Naive thymus-derived CD4-positive, alpha-beta T cell (primary cell): ENCODE measurements around the gene SMIM13. TPM values are rescaled to one million over a fixed set of nuclear protein-coding genes. Genes with fewer than 3 reads are reported as not detected.

ENCODE experiments used
- ATAC-seq: fragments of 150-1000 bp; cut with Tn5 transposase; 2 replicates; pipeline ENCODE4 v1.10.0; 2021; ENCODE audit warnings: mild to moderate bottlenecking, moderate library complexity
- CTCF ChIA-PET: fragments of 350-600 bp; sonication (Branson Sonifier 250); formaldehyde crosslinking; loops from one replicate; lab custom pipeline; 2021; ENCODE audit warnings: antibody characterized with exemption; lab: Charles Lee
- POLR2A ChIA-PET: fragments of 350-600 bp; sonication (Branson Sonifier 250); formaldehyde crosslinking; loops from one replicate; lab custom pipeline; 2021; ENCODE audit warnings: antibody characterized with exemption, inconsistent platforms; lab: Charles Lee
- DNase-seq, 9 donors: peaks; one replicate each; pipeline versions ENCODE4 v3.0.0 to v3.0.0-alpha.2; 2020 to 2022; ENCODE audit warnings: mixed read lengths in 1 of 9
- H3K27ac ChIP-seq: one replicate; pipeline ENCODE4 v1.7.0; 2013; ENCODE audit warnings: mild to moderate bottlenecking, low read depth, low read length, moderate library complexity
- H3K27me3 ChIP-seq, 2 donors: one replicate each; pipeline ENCODE4 v1.7.0; 2013; ENCODE audit warnings: low read length in 2 of 2, mild to moderate bottlenecking in 2 of 2, moderate library complexity in 2 of 2; ENCODE audit not compliant: control insufficient read depth in 2 of 2, insufficient read depth in 2 of 2
- H3K36me3 ChIP-seq, 3 experiments: 1 replicate in 2 of 3; 2 replicates in 1 of 3; pipeline ENCODE4 v1.7.0; 2013; ENCODE audit warnings: low read length in 3 of 3, mild to moderate bottlenecking in 3 of 3, moderate library complexity in 1 of 3; ENCODE audit not compliant: insufficient read depth in 3 of 3, control insufficient read depth in 2 of 3
- H3K4me1 ChIP-seq, 2 donors: one replicate each; pipeline ENCODE4 v1.7.0; 2013; ENCODE audit warnings: low read length in 2 of 2, mild to moderate bottlenecking in 2 of 2, moderate library complexity in 1 of 2; ENCODE audit not compliant: control insufficient read depth in 2 of 2, insufficient read depth in 2 of 2
- H3K4me3 ChIP-seq: 2 replicates; pipeline ENCODE4 v1.7.0; 2013; ENCODE audit warnings: mild to moderate bottlenecking, low read length
- H3K9me3 ChIP-seq, 3 experiments: 1 replicate in 2 of 3; 2 replicates in 1 of 3; pipeline ENCODE4 v1.7.0; 2013; ENCODE audit warnings: low read length in 3 of 3; ENCODE audit not compliant: control insufficient read depth in 2 of 3
- H3K27ac Mint-ChIP-seq, 9 donors: one replicate each; pipeline ENCODE4 v1.8.0; 2020 to 2022; ENCODE audit warnings: mixed read lengths in 9 of 9, mild to moderate bottlenecking in 8 of 9, moderate library complexity in 5 of 9, inconsistent platforms in 2 of 9
- H3K27me3 Mint-ChIP-seq, 5 donors: one replicate each; pipeline ENCODE4 v1.8.0; 2021 to 2022; ENCODE audit warnings: mixed read lengths in 5 of 5, mild to moderate bottlenecking in 1 of 5
- H3K36me3 Mint-ChIP-seq, 5 donors: one replicate each; pipeline ENCODE4 v1.8.0; 2020 to 2022; ENCODE audit warnings: mixed read lengths in 5 of 5, mild to moderate bottlenecking in 3 of 5, inconsistent platforms in 1 of 5
- H3K4me1 Mint-ChIP-seq, 7 donors: one replicate each; pipeline ENCODE4 v1.8.0; 2020 to 2022; ENCODE audit warnings: mixed read lengths in 7 of 7, mild to moderate bottlenecking in 3 of 7, inconsistent platforms in 1 of 7
- H3K4me3 Mint-ChIP-seq, 10 donors: one replicate each; pipeline ENCODE4 v1.8.0; 2020 to 2022; ENCODE audit warnings: mild to moderate bottlenecking in 10 of 10, mixed read lengths in 10 of 10, moderate library complexity in 6 of 10, inconsistent platforms in 2 of 10
- H3K9me3 Mint-ChIP-seq, 11 donors: one replicate each; pipeline ENCODE4 v1.8.0; 2020 to 2022; ENCODE audit warnings: mixed read lengths in 11 of 11, mild to moderate bottlenecking in 4 of 11, inconsistent platforms in 1 of 11, moderate library complexity in 1 of 11
- intact Hi-C, 2 donors: fragments of 100-400 bp; cut with micrococcal nuclease; formaldehyde crosslinking; loops; one replicate each; pipeline ENCODE4 v1.15.1; 2023
- polyA plus RNA-seq, 2 donors: library from polyadenylated mRNA; unstranded; fragments of 300-500 nt; fragmentation: Illumina TruSeq; gene quantifications; one replicate each; pipeline ENCODE4 v1.2.3, GENCODE V29; 2021
- total RNA-seq, 6 experiments: library from RNA in 5 of 6; stranded (reverse) in 5 of 6; gene quantifications; 1 replicate in 5 of 6; 2 replicates in 1 of 6; pipeline ENCODE4 v1.2.3 and lab custom pipeline; 2021 to 2026

The SMIM13 gene
- total and polyA plus RNA-seq, 7 experiments from 2014 or later: 0.64 to 9.9 (median 4.3) TPM

DNA sequence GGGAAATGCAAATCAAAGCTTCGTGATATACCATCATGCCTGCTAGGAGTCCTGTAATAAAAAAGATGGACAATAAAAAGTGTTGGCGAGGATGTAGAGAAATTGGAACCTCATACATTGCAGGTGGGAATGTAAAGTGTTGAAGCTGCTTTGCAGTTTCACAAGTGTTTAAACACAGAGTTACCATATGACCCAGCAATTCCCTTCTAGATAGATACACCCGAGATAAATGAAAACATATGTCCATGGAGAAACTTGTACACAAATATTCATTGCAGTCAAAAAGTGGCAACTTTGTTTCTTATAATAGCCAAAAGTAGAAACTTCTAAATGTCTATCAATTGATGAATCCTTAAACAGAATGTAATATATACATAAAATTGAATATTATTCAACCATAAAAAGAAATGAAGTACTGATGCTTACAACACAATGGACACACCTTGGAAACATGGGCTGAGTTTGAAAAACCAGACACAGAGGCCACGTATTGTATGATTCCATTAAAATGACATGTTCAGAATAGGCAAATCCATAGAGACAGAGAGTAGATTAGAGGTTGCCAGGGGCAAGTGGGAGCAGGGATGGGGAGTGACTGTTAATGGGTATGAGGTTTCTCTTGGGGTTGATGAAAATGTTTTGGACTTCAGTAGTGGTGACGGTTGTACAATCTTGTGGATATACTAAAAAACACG is 38.7 kb downstream of the SMIM13 start:
- Histone ChIP-seq H3K27me3 (no peaks in the 10 kb centered on the region), H3K4me3 (no peak overlapping the region), H3K27ac (no peak overlapping the region), H3K36me3 (peaks cover 0 to 7% (median 0%) of the 10 kb centered on the region in 3 experiments), H3K4me1 (no peaks in the 10 kb centered on the region), H3K9me3 (no peaks in the 10 kb centered on the region)
- Mint-ChIP-seq H3K4me3 (no peak overlapping the region), H3K9me3 (peaks cover 0 to 2% (median 0%) of the 10 kb centered on the region in 11 donors), H3K27ac (no peak overlapping the region), H3K4me1 (peaks cover 10 to 19% (median 15%) of the 10 kb centered on the region in 7 donors), H3K27me3 (no peaks in the 10 kb centered on the region), H3K36me3 (peaks cover 5 to 29% (median 18%) of the 10 kb centered on the region in 5 donors)
- ATAC-seq: no peak
- ChIA-PET CTCF (no interaction called here), POLR2A (no interaction called here)
- DNase-seq: no peak
- intact Hi-C loops: no loop called here

DNA sequence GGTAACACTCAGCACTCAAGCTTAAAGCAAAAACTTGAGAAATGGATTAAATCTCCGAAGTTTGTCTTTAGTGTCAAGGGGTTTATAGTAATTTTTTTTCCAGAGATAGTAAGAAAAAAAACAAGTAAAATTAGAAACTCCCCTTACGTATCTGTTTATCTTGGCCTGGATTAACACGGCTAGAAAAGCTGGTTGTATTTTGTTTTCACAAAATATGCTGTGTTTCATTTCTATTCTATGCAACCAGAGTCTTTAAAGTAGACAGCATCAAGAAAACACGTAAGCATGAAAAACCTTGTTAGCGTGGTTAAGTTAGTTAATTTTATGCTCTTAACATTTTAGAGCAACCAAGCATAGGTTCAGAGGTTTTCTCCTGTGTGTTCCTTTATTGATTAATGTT is 39.6 kb downstream of the SMIM13 start:
- ChIA-PET POLR2A (no interaction called here), CTCF (interaction anchor here (0.7 kb wide), 1 partner anchor 21 kb away, joined by 4 read pairs; no protein-coding TSS in a partner anchor)
- H3K36me3 Mint-ChIP-seq: peaks cover 4 to 23% (median 16%) of the 10 kb centered on the region in 5 donors
- H3K4me1 Mint-ChIP-seq: peaks cover 8 to 18% (median 13%) of the 10 kb centered on the region in 7 donors
- no peaks in the 10 kb centered on the region for H3K27me3 ChIP-seq
- H3K9me3 Mint-ChIP-seq: peaks cover 0 to 2% (median 0%) of the 10 kb centered on the region in 11 donors
- ATAC-seq (no peak), DNase-seq (no peak)
- H3K9me3 ChIP-seq: no peaks in the 10 kb centered on the region
- H3K4me3 Mint-ChIP-seq: no peak overlapping the region
- H3K27ac Mint-ChIP-seq: no peak overlapping the region
- H3K4me3 ChIP-seq: no peak overlapping the region
- no peaks in the 10 kb centered on the region for H3K27me3 Mint-ChIP-seq
- peaks cover 0 to 7% (median 0%) of the 10 kb centered on the region in 3 experiments for H3K36me3 ChIP-seq
- no peak overlapping the region for H3K27ac ChIP-seq
- no peaks in the 10 kb centered on the region for H3K4me1 ChIP-seq
- intact Hi-C loops: no loop called here

DNA sequence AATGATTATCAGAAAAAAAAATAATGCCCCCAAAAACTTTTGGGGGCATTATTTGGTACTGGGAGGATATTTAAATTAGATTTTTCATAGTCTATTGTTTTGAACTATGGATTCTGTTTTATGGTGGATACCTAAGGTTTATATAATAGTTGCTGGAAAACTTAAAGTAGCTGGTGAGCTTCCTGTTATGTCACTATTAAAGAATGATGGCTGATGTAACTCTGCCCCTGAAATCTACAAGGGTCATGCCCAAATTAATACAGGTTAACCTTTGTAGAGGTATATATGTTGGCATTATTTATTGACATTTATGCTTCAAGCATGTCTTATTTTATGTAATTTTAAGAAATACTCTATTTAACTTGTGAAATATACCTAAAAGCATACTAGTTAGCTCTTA is 43.2 kb downstream of the SMIM13 start:
- Mint-ChIP-seq H3K27me3 (no peaks in the 10 kb centered on the region), H3K9me3 (no peaks in the 10 kb centered on the region), H3K4me3 (no peak overlapping the region), H3K4me1 (peaks cover 0 to 3% (median 0%) of the 10 kb centered on the region in 7 donors), H3K36me3 (peaks cover 4 to 20% (median 12%) of the 10 kb centered on the region in 5 donors), H3K27ac (no peak overlapping the region)
- ATAC-seq (no peak), DNase-seq (no peak)
- H3K4me1 ChIP-seq: no peaks in the 10 kb centered on the region
- no peaks in the 10 kb centered on the region for H3K9me3 ChIP-seq
- H3K36me3 ChIP-seq: peaks cover 0 to 7% (median 0%) of the 10 kb centered on the region in 3 experiments
- intact Hi-C loops: no loop called here
- H3K4me3 ChIP-seq: no peak overlapping the region
- no peak overlapping the region for H3K27ac ChIP-seq
- ChIA-PET CTCF (interaction anchor here (1.1 kb wide), 1 partner anchor 13 kb away, joined by 4 read pairs; no protein-coding TSS in a partner anchor), POLR2A (no interaction called here)
- no peaks in the 10 kb centered on the region for H3K27me3 ChIP-seq

GRCh38 chr6:11139051-11139960 is 45.7 kb downstream of the SMIM13 start:
- ATAC-seq (peak; percentile 17), DNase-seq (no peak)
- Histone ChIP-seq H3K27ac (no peak overlapping the region), H3K4me3 (no peak overlapping the region), H3K27me3 (no peaks in the 10 kb centered on the region), H3K36me3 (peaks cover 0 to 7% (median 0%) of the 10 kb centered on the region in 3 experiments), H3K4me1 (no peaks in the 10 kb centered on the region), H3K9me3 (no peaks in the 10 kb centered on the region)
- peaks cover 0 to 4% (median 0%) of the 10 kb centered on the region in 7 donors for H3K4me1 Mint-ChIP-seq
- no peaks in the 10 kb centered on the region for H3K9me3 Mint-ChIP-seq
- H3K4me3 Mint-ChIP-seq: no peak overlapping the region
- peaks cover 0 to 4% (median 0%) of the 10 kb centered on the region in 5 donors for H3K27me3 Mint-ChIP-seq
- POLR2A ChIA-PET: no interaction called here
- no peak overlapping the region for H3K27ac Mint-ChIP-seq
- peaks cover 4 to 16% (median 11%) of the 10 kb centered on the region in 5 donors for H3K36me3 Mint-ChIP-seq
- CTCF ChIA-PET: no interaction called here
- intact Hi-C loops: no loop called here

GRCh38 chr6:11140056-11140455 is 46.4 kb downstream of the SMIM13 start:
- peaks cover 0 to 7% (median 0%) of the 10 kb centered on the region in 7 donors for H3K4me1 Mint-ChIP-seq
- H3K27me3 ChIP-seq: no peaks in the 10 kb centered on the region
- no peaks in the 10 kb centered on the region for H3K9me3 ChIP-seq
- peaks cover 0 to 5% (median 0%) of the 10 kb centered on the region in 5 donors for H3K27me3 Mint-ChIP-seq
- POLR2A ChIA-PET: no interaction called here
- no peak overlapping the region for H3K4me3 Mint-ChIP-seq
- no peak overlapping the region for H3K27ac ChIP-seq
- no peak for DNase-seq
- ATAC-seq: no peak
- no peaks in the 10 kb centered on the region for H3K4me1 ChIP-seq
- peak overlapping the region in 1 of 9 donors; percentile 47 for H3K27ac Mint-ChIP-seq
- peaks cover 0 to 10% (median 4%) of the 10 kb centered on the region in 5 donors for H3K36me3 Mint-ChIP-seq
- intact Hi-C loops: no loop called here
- H3K9me3 Mint-ChIP-seq: no peaks in the 10 kb centered on the region
- no peak overlapping the region for H3K4me3 ChIP-seq
- CTCF ChIA-PET: no interaction called here
- peaks cover 0 to 4% (median 0%) of the 10 kb centered on the region in 3 experiments for H3K36me3 ChIP-seq

DNA sequence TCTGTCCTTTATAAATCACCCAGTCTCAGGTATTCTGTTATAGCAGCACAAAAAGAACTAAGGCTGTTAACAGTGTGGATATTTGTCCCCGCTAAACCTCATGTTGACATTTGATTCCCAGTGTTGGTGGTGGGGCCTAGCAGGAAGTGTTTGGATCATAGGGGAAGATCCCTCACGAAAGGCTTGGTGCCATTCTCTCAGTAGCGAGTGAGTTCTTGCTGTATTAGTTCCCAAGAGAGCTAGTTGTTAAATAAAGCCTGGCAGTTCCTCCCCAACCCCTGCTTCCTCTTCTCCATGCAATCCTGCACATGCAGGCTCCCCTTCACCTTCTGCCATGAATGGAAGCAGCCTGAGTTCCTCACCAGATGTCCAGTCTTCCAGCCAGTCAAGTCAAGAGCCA is 47.7 kb downstream of the SMIM13 start:
- H3K9me3 ChIP-seq: no peaks in the 10 kb centered on the region
- Mint-ChIP-seq H3K9me3 (no peaks in the 10 kb centered on the region), H3K4me3 (no peak overlapping the region), H3K27me3 (peaks cover 0 to 5% (median 0%) of the 10 kb centered on the region in 5 donors), H3K4me1 (peaks cover 0 to 7% (median 0%) of the 10 kb centered on the region in 7 donors), H3K36me3 (no peaks in the 10 kb centered on the region), H3K27ac (peak overlapping the region in 1 of 9 donors; percentile 36)
- DNase-seq (no peak), ATAC-seq (no peak)
- no peaks in the 10 kb centered on the region for H3K36me3 ChIP-seq
- H3K27ac ChIP-seq: no peak overlapping the region
- POLR2A ChIA-PET: no interaction called here
- no peaks in the 10 kb centered on the region for H3K4me1 ChIP-seq
- intact Hi-C loops: no loop called here
- H3K27me3 ChIP-seq: no peaks in the 10 kb centered on the region
- no peak overlapping the region for H3K4me3 ChIP-seq
- CTCF ChIA-PET: interaction anchor here (1.0 kb wide), 1 partner anchor 355 kb away, joined by 3 read pairs; no protein-coding TSS in a partner anchor
